ENCODE data around the gene CLEC18C. TPM values are rescaled to one million over a fixed set of nuclear protein-coding genes. Genes with fewer than 3 reads are reported as not detected.
"Not testable (repeated sequence)": the region's sequence is repeated elsewhere in the genome, so short reads cannot be mapped to it uniquely, and the experiment has no call there.

CLEC18C gene
- polyA plus RNA-seq, 10 donors: 0.13 to 0.85 (median 0.37) TPM; not detected in 2

DNA sequence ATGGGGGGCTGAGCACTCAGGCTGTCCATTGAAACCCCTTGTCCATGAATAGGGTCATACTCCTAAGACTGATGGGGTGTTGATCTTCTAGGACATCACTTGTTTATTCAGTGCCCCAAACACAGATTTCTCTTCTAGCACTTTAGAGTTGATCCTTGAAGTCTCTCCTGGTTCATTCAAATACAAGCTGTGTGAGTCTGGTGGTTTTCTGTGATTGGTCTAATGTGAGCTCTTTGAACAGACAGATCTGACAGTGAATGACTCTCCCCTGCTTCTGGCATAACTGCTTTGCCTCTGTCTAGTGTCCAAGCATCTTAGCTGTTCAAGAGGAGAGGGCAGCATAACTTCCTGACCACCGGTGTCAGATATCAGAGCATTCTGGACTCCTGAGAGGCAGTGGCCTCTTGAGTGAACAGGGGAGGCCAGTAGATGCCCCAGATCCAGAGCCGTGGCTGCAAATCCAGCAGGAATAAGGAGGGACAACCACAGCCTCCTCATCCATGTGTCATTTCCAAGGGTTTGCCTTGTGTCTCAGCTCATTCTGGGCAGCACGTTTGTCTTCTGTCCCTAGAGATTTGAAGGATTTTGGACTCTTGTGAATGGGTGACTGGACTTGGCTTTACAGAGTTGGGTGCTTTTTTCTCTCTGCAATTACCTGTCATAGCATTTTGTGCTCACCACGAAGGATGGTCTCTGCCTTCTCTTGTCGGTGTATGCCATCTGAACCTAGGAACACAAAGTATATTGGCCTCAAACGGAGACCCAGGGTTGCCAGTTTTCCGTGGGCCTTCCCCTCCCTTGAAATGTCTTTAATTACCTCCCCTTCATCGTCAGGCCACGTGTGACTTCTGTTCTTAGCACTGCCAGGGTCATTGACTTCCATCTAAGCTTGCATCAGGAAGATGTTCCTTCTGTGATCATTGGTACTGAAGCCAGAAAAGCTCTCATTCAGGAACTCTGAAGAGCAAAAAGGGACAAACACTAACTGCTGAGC, 13.9 kb upstream of the CLEC18C start:
- no peak for DNase-seq

DNA sequence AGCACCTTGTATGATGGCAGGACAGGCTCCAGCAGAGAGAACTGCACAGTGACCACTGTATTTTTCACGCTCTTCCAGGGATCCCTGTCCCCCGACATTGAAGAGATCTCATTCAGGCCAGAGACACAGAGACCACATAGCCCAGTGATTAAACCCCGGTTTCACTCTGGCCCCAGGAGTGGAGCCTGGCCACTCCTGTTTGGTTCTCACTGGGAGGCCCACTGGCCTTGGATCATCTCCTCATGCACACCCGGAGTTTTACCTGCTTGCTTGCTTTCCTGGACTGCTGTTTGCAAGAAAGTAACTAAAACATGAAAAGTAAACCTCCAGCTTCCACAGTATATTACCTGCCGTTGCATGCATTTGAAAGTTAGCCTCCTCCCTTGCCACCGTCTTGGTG, 13.2 kb upstream of the CLEC18C start:
- no peak for DNase-seq

DNA sequence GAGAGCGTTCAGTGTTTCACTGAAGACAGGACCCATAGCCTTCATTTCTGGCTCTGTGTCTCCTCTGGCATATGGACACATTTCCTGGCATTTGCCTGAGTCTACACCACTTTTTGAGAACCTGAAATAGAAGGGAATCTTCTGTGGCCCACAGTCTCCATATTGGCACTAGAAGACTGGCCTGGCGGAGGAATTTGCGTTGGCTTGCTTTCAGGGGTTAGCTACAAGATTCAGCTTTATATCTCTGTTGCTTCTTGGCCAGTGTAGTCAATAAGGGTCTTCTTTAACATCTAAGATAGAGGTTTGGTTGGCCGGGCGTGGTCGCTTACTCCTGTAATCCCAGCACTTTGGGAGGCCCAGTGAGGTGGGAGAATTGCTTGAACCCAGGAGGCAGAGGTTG, 12.8 kb upstream of the CLEC18C start:
- DNase-seq: no peak

DNA sequence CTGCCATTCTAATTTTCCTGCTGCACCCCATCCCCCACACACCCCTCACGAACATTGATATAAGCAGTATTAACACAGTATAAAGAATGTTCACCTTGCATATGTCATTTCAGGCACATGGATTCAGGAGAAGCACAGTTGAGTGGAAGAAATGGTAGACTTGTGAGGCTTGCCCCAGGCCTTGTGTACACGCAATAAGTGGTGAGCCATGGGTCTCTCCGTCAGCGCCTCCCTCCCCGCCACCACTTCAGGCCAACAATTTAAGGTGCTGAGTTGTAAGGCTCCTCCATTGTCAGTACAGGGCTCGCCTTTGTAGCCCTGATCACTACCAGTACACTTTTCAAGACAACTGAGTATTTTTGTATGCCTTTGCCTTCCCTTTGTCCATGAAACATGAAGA, 12.2 kb upstream of the CLEC18C start:
- no peak for DNase-seq

DNA sequence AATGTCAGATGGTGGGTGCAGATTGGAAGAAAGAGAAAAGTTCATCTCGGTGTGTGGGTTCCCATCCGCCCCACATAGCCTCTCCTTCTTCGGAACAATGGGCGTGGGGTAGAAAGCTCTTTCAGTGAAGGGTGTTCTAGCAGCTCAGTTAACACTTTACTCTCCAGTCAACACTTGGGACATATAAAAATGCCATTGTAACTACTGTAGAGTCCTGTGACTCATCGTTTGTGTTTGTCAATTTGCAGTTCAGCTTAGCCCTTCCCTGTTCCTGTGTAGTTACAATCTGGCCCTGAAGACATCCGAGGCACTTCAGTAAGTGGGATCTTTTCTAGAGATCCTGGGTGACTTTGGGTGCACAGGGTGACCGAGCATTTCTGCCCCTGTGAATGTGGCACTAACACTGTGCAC, 11.5 kb upstream of the CLEC18C start:
- no peak for DNase-seq

DNA sequence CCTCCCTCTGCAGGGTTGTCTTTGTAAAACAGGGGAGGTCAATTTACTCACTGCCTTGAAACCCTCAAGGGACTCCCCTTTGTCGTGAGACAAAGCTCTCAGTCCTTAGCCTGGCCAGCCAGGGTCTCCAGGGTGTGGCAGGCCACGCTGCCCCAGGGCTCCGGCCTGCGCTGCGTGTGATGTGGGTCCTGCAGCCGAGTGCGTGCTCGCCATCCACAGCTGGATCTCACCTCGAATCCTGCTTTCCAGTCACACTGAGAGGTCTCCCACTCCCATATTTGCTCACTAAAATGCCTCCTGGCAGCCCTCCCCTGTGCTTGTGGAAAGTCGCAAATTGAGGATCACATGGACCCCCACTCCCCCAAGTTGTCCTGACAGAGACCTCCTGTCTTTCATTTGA, 10.0 kb upstream of the CLEC18C start:
- DNase-seq: no peak

DNA sequence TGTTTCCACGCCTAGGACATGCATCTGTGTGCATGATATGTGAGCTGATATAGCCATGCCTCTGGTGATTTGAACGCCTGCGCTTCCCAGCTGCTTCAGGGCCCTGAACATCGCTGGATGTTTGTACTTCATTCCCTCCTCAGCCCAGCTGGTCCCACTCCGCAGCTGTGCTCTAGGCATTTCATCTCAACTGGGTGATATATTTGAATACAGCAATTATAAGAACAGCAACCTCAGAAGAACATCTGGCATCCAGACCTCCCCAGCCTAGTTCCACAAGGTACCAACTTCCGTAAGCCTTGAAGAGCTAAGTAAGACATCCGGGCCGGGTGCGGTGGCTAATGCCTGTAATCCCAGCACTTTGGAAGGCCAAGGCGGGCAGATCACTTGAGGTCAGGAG, 6.9 kb upstream of the CLEC18C start:
- DNase-seq: not testable (repeated sequence)

DNA sequence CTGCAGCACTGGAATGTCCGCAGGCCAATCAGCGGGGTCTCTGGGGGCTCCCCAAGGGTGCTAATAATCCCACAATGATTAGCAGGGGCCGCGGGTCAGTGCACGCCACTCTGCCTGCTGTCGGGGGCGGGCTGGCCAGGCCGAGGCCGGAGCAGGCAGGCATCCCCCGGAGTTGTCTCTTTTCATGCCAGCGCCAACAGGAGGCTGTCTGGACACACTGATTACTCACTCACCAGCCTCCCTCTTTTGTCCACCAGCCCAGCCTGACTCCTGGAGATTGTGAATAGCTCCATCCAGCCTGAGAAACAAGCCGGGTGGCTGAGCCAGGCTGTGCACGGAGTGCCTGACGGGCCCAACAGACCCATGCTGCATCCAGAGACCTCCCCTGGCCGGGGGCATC, 329 bp downstream of the CLEC18C start:
- not testable (repeated sequence) for DNase-seq

DNA sequence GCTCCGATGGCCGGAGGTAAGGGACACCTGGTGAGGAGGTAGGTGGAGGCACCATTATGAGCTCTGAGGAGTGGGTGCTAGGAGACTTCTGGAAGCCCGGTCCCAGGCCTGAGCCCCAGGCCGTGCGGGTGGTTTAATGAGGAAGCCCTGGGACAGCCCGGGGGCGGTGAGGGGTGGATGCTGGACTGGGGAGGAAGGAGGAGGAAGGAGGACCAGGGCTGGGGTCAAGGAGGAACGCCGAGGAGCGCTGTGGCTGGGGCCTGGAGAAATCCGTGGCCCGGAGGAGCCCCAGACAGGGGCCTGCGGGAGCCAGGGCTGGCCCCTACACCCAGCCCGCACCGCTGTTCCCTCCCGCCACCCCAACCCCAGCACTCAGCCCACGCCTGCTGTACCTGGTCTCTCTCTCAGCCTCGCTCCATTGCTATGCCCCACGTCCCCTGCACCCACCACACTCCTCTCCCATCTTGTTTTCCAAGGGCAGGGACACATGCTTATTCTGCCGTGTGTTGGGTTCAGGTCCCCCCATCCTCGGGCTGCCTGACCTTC, 873 bp downstream of the CLEC18C start:
- DNase-seq: not testable (repeated sequence)

DNA sequence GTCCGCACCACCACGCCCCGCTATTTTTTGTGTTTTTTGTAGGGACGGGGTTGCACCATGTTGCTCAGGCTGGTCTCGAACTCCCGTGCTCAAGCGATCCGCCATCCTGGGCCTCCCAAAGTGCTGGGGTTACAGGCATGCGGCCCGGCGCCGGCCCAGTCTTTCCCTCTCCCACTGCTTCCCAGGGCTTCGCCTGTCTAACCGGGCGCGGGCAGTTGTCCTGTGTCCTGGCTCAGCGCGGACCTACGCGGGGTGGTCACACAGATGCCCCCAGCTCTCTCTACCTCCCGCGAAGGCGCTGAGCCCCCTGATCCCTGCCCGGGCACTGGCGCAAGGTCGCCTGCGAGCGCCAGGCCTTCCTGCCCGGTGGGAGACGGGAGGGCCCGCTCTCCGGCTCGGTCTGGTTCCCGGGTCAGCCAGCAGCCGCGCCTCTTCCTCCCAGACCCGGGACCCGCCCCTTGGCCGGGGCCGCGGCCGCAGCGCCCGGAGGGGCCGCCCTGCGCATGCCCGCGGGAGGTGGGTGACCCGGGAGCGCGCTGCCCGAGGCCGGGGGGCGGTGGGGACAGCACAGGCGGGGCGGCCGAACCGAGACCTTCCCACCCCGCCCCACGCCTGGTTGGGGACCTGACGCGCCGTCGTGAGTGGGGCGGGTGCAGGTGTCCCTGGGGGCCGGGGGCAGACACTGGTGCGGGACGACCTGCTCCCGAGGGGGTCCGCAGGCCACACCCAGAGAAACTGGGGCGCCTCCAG, 14.4 kb downstream of the CLEC18C start:
- not testable (repeated sequence) for DNase-seq

DNA sequence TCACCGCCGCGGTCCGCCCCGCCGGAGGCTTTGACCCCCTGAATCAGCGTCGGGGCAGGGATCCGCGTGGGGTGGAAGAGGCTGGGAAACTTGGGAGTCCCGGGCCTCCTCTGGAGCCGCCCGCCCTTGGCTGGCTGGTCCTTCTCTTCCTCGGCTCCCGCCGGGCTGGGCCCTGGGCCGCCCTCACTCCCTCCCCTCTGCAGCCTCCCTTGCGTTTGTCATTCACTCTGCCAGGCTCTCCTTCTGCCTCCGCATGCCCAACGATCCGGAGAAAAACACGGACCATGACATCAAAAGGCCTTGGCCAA, 15.0 kb downstream of the CLEC18C start:
- not testable (repeated sequence) for DNase-seq

DNA sequence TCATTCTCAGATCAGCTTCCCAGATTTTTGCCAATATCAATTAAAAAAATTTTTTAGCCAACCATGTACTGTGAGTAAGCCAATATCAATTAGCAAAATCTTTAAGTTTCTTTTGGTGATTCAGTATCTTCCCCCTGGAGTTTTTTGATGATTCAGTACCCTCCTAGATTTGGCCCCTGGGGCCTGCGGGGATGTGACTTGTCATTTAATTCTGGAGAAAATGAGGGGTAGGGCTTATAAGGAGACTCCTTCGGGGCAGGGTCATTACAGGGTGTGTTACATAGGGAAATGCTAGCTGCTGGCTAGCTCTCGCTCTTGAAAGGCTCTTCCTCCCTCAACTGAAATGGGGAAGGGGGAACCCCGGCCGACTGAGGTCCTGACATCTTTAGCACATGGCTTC, 17.0 kb downstream of the CLEC18C start:
- not testable (repeated sequence) for DNase-seq

DNA sequence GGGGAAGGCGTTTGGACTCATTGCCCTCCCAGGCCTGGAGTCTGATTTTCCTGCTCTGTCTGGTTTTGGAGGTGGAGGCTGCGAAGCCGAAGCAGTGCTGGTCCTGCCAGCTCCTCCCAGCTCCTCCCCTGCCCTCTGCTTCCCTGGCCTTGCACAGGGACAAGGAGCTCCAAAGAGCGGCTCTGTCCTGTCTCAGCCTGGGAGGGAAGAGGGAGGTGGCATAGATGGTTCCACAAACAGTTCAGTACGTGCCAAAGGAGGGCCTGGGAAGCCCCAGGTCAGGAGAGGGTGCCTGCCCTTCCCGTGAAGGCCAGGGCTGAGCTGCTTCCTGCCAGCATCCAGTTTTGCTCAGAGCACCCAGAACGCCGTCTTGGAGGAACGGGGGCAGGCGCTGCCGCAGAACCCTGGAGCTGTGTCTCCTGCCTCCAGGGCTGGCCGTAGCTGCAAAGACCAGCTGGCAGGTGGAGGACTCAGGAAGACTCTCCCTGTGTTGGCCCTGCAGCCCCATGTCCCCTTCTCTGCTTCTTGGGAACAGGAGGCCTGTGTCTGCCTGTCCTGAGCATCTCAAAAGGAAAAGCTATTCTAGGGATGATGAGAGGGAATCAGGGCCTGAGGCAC, 23.2 kb downstream of the CLEC18C start:
- not testable (repeated sequence) for DNase-seq

DNA sequence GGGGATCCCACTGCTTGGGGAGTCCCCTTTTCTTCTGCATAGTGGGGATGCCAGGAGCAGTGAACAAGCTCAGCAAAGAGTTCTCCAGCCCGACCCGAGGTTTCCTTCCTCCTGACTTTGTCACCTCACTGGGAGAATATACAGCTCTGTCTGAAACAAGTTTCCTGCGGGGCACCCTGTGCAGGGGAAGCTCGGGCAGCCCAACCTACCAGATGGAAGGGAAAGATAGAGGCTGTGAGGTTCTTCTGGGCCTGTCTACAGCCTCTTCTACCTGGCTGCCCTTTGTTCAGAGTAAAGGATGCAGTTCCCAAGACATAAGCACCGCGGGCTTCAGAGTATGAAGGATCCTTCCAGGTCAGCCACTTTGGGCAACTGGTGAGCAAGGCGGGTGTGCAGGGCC, 24.0 kb downstream of the CLEC18C start:
- DNase-seq: not testable (repeated sequence)

DNA sequence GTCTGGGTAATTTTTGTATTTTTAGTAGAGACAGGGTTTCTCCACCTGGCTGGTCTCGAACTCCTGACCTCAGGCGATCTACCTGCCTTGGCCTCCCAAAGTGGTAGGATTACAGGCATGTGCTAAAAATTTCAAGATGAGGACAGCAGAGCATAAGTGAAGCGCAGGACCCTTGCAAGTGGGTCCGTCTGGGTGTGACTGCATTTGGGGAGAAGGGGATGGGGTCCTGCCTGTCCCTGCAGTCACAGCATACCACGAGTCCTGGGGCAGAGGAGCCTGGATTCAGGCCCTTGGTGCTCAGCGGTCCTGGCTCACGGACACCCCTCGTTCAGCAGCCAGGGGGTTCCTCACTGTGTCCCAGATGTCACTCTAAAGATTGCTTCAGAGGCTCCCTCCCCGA, 24.6 kb downstream of the CLEC18C start:
- DNase-seq: not testable (repeated sequence)

DNA sequence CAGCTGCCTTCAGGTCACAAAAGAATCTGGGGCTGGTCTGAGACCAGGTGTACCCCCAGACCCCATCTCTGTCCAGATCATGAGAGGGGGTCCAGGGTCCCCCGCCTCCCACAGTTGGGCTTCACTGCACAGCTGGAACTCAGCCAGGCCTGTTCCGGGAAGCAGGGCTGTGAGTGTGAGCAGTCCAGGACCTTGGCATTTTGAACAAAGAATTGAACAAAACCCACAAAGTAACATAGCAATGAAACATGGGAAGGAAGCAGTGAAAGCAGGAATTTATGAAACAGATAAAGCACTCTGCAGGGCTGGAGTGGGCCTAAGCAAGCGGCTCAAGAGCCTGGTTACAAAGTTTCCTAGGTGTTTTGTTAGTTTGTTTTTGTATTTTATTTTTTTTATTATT, 25.1 kb downstream of the CLEC18C start:
- DNase-seq: not testable (repeated sequence)

DNA sequence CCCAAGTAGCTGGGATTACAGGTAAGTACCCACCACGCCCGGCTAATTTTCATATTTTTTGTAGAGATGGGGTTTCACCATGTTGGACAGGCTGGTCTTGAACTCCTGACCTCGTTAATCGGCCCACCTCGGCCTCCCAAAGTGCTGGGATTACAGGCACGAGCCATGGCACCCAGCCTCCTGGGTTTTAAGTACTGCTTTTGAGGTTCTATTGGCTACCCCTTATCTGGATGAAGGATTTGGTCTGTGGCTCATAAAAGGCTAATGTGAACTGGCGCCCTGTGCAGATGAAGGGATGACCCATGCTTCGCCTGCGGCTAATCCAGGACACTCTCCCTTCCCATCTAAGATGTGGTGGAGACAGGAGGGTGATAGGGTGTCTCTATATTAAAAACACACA, 25.6 kb downstream of the CLEC18C start:
- not testable (repeated sequence) for DNase-seq

DNA sequence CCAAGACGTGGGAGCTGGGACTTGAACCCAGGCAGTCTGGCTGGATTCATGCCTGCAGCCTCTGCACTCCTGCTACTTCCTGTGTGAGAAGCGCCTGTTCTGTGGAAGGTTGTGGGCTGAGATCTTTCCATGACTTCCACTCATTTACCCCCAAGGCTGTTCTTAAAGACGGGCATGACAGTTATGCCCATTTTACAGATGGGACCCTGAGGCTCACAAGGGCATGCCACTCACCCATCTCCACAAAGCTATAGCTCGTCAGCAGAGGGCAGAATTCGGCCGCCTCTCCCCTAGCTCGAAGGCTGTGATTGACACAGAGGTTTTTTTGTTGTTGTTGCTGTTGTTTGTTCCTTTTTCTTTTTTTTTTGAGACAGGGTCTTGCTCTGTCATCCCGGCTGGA, 26.5 kb downstream of the CLEC18C start:
- DNase-seq: not testable (repeated sequence)

DNA sequence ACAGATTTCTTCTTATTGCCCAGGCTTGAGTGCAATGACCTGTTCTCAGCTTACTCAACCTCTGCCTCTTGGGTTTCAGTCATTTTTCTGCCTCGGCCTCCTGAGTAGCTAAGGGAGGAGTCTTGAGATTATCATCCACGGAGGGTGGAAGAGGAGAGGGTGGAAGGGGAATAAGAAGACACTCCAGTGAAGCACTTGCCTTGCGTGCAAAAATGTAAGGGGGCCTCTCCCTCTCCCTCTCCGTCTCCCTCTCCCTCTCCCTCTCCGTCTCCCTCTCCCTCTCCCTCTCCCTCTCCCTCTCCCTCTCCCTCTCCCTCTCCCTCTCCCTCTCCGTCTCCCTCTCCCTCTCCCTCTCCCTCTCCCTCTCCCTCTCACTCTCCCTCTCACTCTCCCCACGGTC, 29.9 kb downstream of the CLEC18C start:
- not testable (repeated sequence) for DNase-seq

DNA sequence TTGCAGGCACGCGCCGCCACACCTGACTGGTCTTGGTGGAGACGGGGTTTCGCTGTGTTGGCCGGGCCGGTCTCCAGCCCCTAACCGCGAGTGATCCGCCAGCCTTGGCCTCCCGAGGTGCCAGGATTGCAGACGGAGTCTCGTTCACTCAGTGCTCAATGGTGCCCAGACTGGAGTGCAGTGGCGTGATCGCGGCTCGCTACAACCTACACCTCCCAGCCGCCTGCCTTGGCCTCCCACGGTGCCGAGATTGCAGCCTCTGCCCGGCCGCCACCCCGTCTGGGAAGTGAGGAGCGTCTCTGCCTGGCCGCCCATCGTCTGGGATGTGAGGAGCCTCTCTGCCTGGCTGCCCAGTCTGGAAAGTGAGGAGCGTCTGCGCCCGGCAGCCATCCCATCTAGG, 30.4 kb downstream of the CLEC18C start:
- not testable (repeated sequence) for DNase-seq

DNA sequence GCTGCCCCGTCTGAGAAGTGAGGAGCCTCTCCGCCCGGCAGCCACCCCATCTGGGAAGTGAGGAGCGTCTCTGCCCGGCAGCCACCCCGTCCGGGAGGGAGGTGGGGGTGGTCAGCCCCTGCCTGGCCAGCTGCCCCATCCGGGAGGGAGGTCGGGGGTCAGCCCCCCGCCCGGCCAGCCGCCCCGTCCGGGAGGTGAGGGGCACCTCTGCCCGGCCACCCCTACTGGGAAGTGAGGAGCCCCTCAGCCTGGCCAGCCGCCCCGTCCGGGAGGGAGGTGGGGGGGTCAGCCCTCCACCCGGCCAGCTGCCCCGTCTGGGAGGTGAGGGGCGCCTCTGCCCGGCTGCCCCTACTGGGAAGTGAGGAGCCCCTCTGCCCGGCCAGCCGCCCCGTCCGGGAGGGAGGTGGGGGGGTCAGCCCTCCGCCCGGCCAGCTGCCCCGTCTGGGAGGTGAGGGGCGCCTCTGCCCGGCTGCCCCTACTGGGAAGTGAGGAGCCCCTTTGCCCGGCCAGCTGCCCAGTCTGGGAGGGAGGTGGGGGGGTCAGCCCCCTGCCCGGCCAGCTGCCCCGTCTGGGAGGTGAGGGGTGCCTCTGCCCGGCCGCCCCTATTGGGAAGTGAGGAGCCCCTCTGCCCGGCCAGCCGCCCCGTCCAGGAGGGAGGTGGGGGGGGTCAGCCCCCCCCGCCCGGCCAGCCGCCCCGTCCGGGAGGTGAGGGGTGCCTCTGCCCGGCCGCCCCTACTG, 31.2 kb downstream of the CLEC18C start:
- DNase-seq: not testable (repeated sequence)

Measured in muscle of back (tissue), 11 donors.